IMR-90 (cell line): ENCODE measurements around the gene PHC2.

Experiments used
- POLR2A ChIP-seq: IDR thresholded peaks from 2 replicates; pipeline ENCODE4 v1.6.1; 2012; ENCODE audit warnings: mild to moderate bottlenecking, low read depth, low read length
- USF2 ChIP-seq: fragments of 150-350 bp; IDR thresholded peaks from 2 replicates; pipeline ENCODE4 v1.6.1; 2017; ENCODE audit warnings: mild to moderate bottlenecking, antibody characterized with exemption, low read length, low read depth

DNA sequence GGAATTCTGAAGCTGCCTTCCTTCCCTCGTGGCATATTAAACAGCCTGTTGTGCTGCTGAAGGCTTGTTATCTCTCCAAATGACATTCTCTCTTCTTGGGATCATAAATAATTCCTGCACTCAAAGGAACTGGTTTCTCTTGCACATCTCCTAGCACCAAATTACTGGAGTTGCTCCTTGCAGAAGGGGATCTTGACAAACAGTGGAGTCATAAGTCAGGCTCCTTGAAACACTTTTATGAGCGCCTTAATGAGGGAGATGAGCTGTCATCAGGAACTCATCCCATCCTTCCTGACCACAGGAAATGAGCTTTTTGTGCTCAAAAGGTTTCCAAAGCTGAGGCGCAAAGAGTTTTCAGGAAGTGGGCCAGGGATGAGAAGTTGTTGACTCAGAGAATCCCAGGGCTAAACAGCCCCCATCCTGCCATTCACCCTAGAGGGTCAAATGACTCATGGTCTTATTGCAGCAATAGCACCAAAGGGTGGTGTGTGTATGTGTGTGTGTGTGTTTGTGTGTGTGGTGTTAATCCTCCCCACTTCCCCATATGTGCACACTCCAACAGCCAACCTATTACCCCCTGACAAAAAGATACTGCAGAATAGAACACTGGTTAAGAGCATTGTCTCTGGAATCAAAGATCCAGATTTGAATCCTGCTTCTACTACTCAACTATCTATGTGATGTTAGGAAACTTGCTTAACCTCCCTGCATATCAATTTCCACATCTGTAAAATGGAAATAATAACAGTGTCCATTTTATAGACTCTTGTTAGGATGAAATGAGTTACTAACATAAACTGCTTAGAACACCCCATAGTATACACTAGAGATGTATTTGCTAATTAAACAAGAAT, 2.8 kb upstream of the PHC2 start:
- TF ChIP-seq POLR2A: no peak
- TF ChIP-seq USF2: no peak
